Left ventricle myocardium inferior (tissue), 1 donor: ENCODE data around the gene GGA2. TPM values are rescaled to one million over a fixed set of nuclear protein-coding genes. Genes with fewer than 3 reads are reported as not detected.
"Not testable (repeated sequence)": the region's sequence is repeated elsewhere in the genome, so short reads cannot be mapped to it uniquely, and the experiment has no call there.

Experiments used
- DNase-seq: peaks from one replicate; pipeline ENCODE4 v3.0.0-alpha.2; 2020
- H3K27ac ChIP-seq: fragments of 200-600 bp; replicated peaks from 2 replicates; pipeline ENCODE4 v1.8.0; 2021
- H3K27me3 ChIP-seq: fragments of 200-600 bp; 2 replicates; pipeline ENCODE4 v1.8.0; 2021; ENCODE audit warnings: low read depth
- H3K36me3 ChIP-seq: fragments of 200-600 bp; 2 replicates; pipeline ENCODE4 v1.8.0; 2021
- H3K4me1 ChIP-seq: fragments of 200-600 bp; 2 replicates; pipeline ENCODE4 v1.8.0; 2021
- H3K4me3 ChIP-seq: fragments of 200-600 bp; 2 replicates; pipeline ENCODE4 v1.8.0; 2021; ENCODE audit warnings: mild to moderate bottlenecking, moderate library complexity
- H3K9me3 ChIP-seq: fragments of 200-600 bp; replicated peaks from 2 replicates; pipeline ENCODE4 v1.8.0; 2021
- intact Hi-C: fragments of 100-400 bp; cut with micrococcal nuclease; formaldehyde crosslinking; loops from one replicate; pipeline ENCODE4 v1.11.0; 2022
- total RNA-seq: library from RNA; stranded (reverse); fragmentation: NEBNext Ultra II Directional; extraction: Animal tissue kit (Norgen Biotek cat#: 25700); gene quantifications from one replicate; pipeline ENCODE4 v1.2.1, GENCODE V29; 2021
- TF ChIP-seq, protein P1 (sequence below): fragments of 200-600 bp; IDR thresholded peaks from 2 replicates; pipeline ENCODE4 v1.8.0; 2021; ENCODE audit warnings: antibody characterized with exemption, mild to moderate bottlenecking, borderline replicate concordance
- donor health status: DM: no; HTN: yes; CAD: no; lungs with severe emphysema.

The GGA2 gene
- total RNA-seq, 1 donor from 2014 or later, result 59.4 TPM

DNA sequence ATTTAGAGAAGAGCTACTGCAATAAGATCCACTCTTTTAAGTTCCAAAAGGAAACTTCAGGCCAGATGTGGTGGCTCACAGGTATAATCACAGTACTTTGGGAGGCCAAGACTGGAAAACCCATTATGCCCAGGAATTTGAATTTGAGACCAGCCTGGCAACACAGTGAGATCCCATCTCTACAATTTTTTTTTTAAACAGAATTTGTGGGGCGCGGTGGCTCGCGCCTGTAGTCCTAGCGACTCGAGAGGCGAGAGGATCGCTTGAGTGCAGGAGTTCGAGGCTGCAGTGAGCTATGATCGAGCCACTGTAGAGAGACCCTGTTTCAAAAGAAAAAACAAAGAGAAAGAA is 58.1 kb downstream of the GGA2 start:
- peak overlapping the region; percentile 80 for H3K4me3 ChIP-seq
- no peaks in the 10 kb centered on the region for H3K27me3 ChIP-seq
- intact Hi-C loops, result loop anchor here (10.0 kb wide), 1 partner anchor 63 kb away; the partner anchor contains the start of gene GGA2
- H3K4me1 ChIP-seq, result peaks cover 37% of the 10 kb centered on the region
- TF ChIP-seq, protein P1, sequence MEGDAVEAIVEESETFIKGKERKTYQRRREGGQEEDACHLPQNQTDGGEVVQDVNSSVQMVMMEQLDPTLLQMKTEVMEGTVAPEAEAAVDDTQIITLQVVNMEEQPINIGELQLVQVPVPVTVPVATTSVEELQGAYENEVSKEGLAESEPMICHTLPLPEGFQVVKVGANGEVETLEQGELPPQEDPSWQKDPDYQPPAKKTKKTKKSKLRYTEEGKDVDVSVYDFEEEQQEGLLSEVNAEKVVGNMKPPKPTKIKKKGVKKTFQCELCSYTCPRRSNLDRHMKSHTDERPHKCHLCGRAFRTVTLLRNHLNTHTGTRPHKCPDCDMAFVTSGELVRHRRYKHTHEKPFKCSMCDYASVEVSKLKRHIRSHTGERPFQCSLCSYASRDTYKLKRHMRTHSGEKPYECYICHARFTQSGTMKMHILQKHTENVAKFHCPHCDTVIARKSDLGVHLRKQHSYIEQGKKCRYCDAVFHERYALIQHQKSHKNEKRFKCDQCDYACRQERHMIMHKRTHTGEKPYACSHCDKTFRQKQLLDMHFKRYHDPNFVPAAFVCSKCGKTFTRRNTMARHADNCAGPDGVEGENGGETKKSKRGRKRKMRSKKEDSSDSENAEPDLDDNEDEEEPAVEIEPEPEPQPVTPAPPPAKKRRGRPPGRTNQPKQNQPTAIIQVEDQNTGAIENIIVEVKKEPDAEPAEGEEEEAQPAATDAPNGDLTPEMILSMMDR, result no peak
- H3K9me3 ChIP-seq, result no peaks in the 10 kb centered on the region
- peak overlapping the region; percentile 88 for H3K27ac ChIP-seq
- DNase-seq, result no peak
- H3K36me3 ChIP-seq, result no peaks in the 10 kb centered on the region

DNA sequence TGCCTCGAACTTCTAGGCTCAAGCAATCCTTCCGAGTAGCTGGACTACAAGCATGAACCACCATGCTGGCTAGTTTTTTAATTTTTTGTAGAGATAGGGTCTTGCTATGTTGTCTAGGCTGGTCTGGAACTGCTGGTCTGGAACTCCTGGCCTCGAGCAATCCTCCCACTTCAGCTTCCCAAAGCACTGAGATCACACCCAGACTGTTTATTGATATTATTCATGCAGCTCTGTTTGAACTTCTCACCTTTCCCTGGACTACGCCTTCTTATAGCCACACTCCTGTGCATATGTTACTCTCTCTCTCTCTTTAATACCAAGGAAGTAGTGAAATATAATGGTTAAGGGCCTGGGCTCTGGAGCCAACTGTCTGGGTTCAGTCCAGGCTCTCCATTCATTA is 61.9 kb downstream of the GGA2 start:
- H3K27me3 ChIP-seq, result no peaks in the 10 kb centered on the region
- H3K4me3 ChIP-seq, result no peak overlapping the region
- no peak overlapping the region for H3K27ac ChIP-seq
- H3K4me1 ChIP-seq, result peaks cover 25% of the 10 kb centered on the region
- H3K9me3 ChIP-seq, result no peaks in the 10 kb centered on the region
- intact Hi-C loops, result no loop called here
- DNase-seq, result no peak
- TF ChIP-seq, protein P1, result no peak
- H3K36me3 ChIP-seq, result peaks cover 25% of the 10 kb centered on the region

DNA sequence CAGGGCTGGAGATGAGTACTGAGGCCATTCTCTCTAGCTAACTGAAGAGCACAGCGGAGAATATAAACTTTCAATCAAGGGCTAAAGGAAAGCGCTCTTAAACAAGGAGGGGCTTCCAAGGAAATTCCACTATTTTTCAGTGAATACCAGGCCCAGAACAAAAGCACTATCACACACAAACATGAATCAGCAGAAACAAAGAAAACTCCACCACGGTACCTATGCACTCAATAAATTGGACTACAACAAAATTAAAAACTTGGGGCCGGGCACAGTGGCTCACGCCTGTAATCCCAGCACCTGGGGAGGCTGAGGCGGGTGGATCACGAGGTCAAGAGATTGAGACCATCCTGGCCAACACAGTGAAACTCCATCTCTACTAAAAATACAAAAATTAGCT is 72.8 kb downstream of the GGA2 start:
- peaks cover 60% of the 10 kb centered on the region for H3K36me3 ChIP-seq
- DNase-seq, H3K4me3 ChIP-seq, H3K27ac ChIP-seq, H3K27me3 ChIP-seq, H3K9me3 ChIP-seq, H3K4me1 ChIP-seq: not testable (repeated sequence)
- intact Hi-C loops, result loop anchor here (5.0 kb wide), 1 partner anchor 540 kb away; no protein-coding TSS in a partner anchor

DNA sequence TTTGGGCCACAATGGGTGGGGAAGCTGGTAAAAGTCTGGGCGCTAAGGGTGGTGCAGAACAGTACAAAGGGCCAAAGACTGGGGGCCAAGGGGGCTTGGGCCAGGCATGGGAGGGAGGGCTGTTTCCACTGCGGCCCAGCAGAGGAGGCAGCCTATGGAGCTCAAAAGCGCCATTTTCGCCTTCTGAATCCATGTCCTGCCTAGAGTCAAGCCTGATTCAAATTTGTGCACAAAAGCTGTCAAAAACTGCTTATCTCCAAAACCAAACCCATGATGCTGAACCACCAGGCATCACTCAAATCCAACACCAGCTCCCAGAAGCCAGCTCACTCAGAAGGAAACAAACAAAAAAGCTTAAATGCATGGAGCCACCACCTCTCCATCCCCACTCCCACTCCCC is 73.3 kb downstream of the GGA2 start:
- TF ChIP-seq, protein P1, result no peak
- Histone ChIP-seq H3K9me3 (no peaks in the 10 kb centered on the region), H3K4me3 (no peak overlapping the region), H3K4me1 (no peaks in the 10 kb centered on the region), H3K27ac (no peak overlapping the region), H3K36me3 (peaks cover 60% of the 10 kb centered on the region), H3K27me3 (no peaks in the 10 kb centered on the region)
- DNase-seq, result no peak
- intact Hi-C loops, result loop anchor here (5.0 kb wide), 1 partner anchor 540 kb away; no protein-coding TSS in a partner anchor

DNA sequence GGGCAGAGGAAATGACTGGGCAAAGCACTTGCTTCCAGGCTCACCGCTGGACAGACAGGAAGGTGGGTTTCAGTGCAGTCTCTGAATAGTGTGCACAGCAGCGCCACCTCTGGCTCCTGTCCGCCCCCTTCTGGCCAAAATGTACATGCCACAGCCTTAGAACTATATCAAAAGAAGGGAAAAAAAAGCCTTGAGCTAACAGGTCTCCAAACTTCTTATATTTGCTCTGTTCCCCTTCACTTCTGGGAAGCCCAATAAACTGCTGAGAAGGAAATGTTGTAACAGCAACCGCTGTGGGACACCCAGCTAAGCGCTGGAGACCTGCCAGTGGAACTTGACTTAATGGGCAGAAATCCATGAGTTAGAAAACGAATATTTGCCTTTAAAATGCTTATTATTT is 74.8 kb downstream of the GGA2 start:
- H3K9me3 ChIP-seq, result no peaks in the 10 kb centered on the region
- TF ChIP-seq, protein P1, result peak; percentile 78
- peaks cover 60% of the 10 kb centered on the region for H3K36me3 ChIP-seq
- H3K27me3 ChIP-seq, result no peaks in the 10 kb centered on the region
- H3K27ac ChIP-seq, result no peak overlapping the region
- no peak overlapping the region for H3K4me3 ChIP-seq
- intact Hi-C loops, result loop anchor here (2.0 to 5.0 kb wide), 2 partner anchors 255 to 538 kb away; no protein-coding TSS in a partner anchor
- peak; percentile 39 for DNase-seq
- no peaks in the 10 kb centered on the region for H3K4me1 ChIP-seq

DNA sequence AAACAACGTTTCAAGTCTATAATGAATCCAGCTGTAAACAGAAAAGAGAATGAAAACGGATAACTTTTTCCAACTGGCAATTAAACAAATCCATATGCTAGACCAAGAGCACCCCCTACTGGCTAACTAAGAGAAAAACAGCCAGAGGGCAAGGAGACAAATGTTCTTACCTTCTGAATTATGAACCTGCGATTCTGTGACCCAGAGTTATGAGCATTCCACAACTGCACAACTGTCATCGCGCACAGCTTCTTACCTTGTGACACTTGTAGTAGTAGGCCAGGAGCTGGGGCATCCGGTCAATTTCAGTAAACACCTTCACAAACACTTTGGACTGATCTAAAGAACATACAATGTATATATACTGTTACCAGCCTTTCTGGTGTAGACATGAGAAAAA is 75.9 kb downstream of the GGA2 start:
- TF ChIP-seq, protein P1, result peak; percentile 90
- intact Hi-C loops, result loop anchor here (2.0 kb wide), 1 partner anchor 254 kb away; no protein-coding TSS in a partner anchor
- Histone ChIP-seq H3K27ac (no peak overlapping the region), H3K27me3 (no peaks in the 10 kb centered on the region), H3K4me1 (no peaks in the 10 kb centered on the region), H3K9me3 (no peaks in the 10 kb centered on the region), H3K4me3 (no peak overlapping the region), H3K36me3 (peaks cover 66% of the 10 kb centered on the region)
- no peak for DNase-seq
